Activated CD4-positive, alpha-beta T cell treated with anti-CD3 and anti-CD28 coated beads, Interleukin-2, amount 50 U/mL, for 48 hours (primary cell): ENCODE measurements around the gene U2SURP.
"Not testable (repeated sequence)": the region's sequence is repeated elsewhere in the genome, so short reads cannot be mapped to it uniquely, and the experiment has no call there.

Source experiments
- DNase-seq, 2 experiments: peaks; one replicate each; pipeline ENCODE4 v3.0.0-alpha.2; 2020

The U2SURP gene

GRCh38 chr3:143016321-143016972, 15.1 kb downstream of the U2SURP start:
- no peak for DNase-seq

- no peak for DNase-seq
Observed at GRCh38 chr3:143024351-143024960, 23.1 kb downstream of the U2SURP start.

- no peak for DNase-seq
Observed at GRCh38 chr3:143031327-143031726, 30.0 kb downstream of the U2SURP start.

- DNase-seq = not testable (repeated sequence)
Observed at GRCh38 chr3:143031796-143032387, 30.5 kb downstream of the U2SURP start.

- DNase-seq = no peak
Observed at GRCh38 chr3:143035466-143036211, 34.3 kb downstream of the U2SURP start.

GRCh38 chr3:143036557-143036956, 35.2 kb downstream of the U2SURP start:
- no peak for DNase-seq

- no peak for DNase-seq
Observed at GRCh38 chr3:143037867-143038266, 36.5 kb downstream of the U2SURP start.

- DNase-seq = no peak
Observed at GRCh38 chr3:143040261-143040879, 39.0 kb downstream of the U2SURP start.

- no peak for DNase-seq
Observed at GRCh38 chr3:143041903-143042302, 40.5 kb downstream of the U2SURP start.

GRCh38 chr3:143045639-143046038, 44.3 kb downstream of the U2SURP start:
- DNase-seq = no peak

GRCh38 chr3:143046075-143046474, 44.7 kb downstream of the U2SURP start:
- DNase-seq = not testable (repeated sequence)

GRCh38 chr3:143054011-143054410, 52.6 kb downstream of the U2SURP start:
- DNase-seq = no peak

- no peak for DNase-seq
Observed at GRCh38 chr3:143056372-143056771, 55.0 kb downstream of the U2SURP start.

- no peak for DNase-seq
Observed at GRCh38 chr3:143060906-143061305, 59.5 kb downstream of the U2SURP start.

GRCh38 chr3:143063018-143063417, 61.6 kb downstream of the U2SURP start:
- DNase-seq = no peak

- no peak for DNase-seq
Observed at GRCh38 chr3:143064777-143065176, 63.4 kb downstream of the U2SURP start.

- no peak for DNase-seq
Observed at GRCh38 chr3:143065364-143065763, 64.0 kb downstream of the U2SURP start.

- DNase-seq = no peak
Observed at GRCh38 chr3:143066033-143066432, 64.7 kb downstream of the U2SURP start.

GRCh38 chr3:143067201-143067600, 65.8 kb downstream of the U2SURP start:
- no peak for DNase-seq

GRCh38 chr3:143068059-143068458, 66.7 kb downstream of the U2SURP start:
- DNase-seq = no peak

- DNase-seq = no peak
Observed at GRCh38 chr3:143070977-143071551, 69.7 kb downstream of the U2SURP start.

- no peak for DNase-seq
Observed at GRCh38 chr3:143071776-143072175, 70.4 kb downstream of the U2SURP start.
